Measurements from ENCODE around the gene DNMT3A. TPM values are rescaled to one million over a fixed set of nuclear protein-coding genes. Genes with fewer than 3 reads are reported as not detected.

The DNMT3A gene
- total RNA-seq, 1 donor from 2014 or later: 16.5 TPM

DNA sequence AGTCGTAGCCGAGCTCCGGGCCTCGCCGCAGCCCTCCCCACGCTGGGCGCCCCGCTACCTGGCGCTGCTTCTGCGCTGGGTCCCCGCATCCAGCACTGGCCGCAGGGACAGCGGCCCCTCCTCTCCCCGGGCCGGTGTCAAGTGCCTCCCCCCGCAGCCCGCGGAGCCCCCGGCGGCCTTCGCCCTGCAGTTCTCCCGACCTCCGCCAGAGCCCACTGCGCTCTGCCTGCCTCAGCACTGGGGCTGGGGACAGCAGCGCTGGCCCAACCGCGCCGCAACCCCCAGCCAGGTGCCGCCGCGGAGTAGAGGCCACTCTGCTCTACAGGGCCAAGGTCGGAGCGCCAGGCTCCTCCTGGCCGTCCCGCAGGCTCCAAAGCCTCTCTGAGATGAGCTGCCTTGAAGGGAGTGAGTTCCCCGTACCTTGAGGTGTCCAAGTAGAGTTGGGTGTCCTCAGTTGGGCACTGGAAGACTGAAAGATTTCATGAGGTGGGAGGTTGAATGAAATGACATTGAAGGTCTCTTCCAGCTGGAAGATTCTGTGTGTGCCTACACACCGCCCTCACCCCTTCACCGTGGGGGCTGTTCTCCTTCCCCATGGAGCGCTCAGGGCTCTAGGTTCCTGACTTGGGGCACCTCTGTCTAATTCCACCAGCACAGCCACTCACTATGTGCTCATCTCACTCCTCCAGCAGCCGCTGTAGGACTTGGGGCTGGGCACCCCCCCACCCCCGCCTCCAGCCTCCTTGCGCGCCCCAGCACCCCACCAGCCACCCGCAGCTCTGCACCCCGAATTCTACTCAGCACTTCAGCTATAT lies 854 bp upstream of the DNMT3A start:
- DNase-seq: peak; percentile 81
- intact Hi-C loops (cut with micrococcal nuclease): no loop called here
- Histone ChIP-seq H3K9me3 (replicated peaks) (no peaks in the 10 kb centered on the region), H3K36me3 (no peaks in the 10 kb centered on the region), H3K4me1 (peaks cover 39% of the 10 kb centered on the region), H3K27ac (replicated peaks) (peak overlapping the region; percentile 90), H3K27me3 (ENCODE audit: low read depth) (no peaks in the 10 kb centered on the region), H3K4me3 (peak overlapping the region; percentile 84)
- TF ChIP-seq, protein P1, sequence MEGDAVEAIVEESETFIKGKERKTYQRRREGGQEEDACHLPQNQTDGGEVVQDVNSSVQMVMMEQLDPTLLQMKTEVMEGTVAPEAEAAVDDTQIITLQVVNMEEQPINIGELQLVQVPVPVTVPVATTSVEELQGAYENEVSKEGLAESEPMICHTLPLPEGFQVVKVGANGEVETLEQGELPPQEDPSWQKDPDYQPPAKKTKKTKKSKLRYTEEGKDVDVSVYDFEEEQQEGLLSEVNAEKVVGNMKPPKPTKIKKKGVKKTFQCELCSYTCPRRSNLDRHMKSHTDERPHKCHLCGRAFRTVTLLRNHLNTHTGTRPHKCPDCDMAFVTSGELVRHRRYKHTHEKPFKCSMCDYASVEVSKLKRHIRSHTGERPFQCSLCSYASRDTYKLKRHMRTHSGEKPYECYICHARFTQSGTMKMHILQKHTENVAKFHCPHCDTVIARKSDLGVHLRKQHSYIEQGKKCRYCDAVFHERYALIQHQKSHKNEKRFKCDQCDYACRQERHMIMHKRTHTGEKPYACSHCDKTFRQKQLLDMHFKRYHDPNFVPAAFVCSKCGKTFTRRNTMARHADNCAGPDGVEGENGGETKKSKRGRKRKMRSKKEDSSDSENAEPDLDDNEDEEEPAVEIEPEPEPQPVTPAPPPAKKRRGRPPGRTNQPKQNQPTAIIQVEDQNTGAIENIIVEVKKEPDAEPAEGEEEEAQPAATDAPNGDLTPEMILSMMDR (IDR thresholded peaks at IDR 0.05; ENCODE audit: borderline replicate concordance): peak; percentile 99

DNA sequence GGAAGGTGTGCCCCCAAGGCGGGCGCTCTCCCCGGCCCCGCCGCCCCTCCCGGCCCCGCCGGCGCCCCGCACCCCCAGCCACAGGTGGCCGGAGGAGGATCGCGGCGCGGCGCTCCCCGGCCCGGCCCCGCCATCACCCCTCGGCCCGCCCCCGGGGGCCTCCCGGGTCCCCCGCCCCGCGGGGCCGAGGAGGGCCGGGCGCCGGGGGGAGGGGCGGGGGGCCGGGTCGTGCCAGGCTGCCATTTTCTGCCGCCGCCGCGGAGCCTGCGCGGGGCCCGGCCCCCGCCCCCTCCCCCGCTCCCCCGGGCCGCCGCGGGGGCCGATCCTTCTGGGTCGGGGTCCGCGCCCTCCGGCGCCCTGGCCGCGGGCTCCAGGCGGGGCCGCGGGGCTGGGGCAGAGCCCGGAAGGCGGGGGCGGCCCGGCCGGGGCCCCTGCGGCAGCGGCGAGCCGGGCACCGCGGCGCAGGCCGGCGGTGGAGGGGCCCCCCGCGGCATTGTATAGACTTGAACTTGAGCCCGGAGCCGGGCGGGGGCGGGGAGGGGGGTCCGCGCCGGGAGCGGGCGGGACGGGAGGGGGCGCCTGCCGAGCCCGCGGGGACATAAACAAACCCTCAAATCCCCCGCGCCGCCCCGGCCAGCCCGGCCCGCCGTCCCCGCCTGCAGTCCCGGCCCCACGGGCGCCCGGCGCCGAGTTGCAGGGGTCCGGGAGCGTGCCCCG lies 556 bp downstream of the DNMT3A start:
- TF ChIP-seq, protein P1 (IDR thresholded peaks at IDR 0.05; ENCODE audit: borderline replicate concordance): no peak
- peaks cover 54% of the 10 kb centered on the region for H3K4me1 ChIP-seq
- DNase-seq: peak; percentile 48

DNA sequence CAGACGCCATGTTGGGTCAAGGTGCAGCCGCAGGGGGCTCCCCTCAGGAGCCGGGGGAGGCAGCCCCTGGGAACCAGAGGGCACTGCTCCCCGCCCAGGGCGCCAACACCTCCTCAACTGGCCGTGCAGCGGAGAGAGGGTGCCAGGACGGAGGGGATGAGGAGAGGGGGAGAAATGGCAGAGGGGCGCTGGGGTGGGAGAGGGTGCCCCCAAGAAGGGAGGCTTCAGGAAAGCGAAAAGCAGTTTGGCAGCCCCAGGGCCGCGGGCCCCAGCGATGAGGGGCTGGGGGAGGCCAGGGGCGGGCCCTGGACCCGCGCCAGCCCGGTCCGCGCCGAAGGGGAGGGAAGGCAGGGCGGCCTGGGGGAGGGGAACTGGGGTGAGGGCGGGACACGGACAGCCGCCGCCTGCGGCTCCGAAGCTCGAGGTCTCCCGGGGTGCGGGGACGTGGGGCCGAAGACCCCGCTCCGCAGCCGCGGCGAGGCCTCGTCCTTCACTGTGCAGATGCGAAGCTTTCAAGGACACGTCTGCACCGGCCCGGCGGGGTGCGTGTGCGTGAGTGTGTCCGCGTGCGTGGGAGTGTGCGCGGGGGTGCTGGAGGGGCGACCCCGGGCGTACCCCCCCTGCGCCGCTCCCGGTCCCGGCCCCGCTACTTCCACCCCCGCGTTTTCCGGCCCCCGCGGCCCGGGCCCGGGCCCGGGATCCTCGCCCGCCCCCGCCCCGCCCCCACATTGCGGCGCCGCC lies 1.4 kb downstream of the DNMT3A start:
- no peaks in the 10 kb centered on the region for H3K36me3 ChIP-seq
- peak; percentile 58 for DNase-seq
- H3K9me3 ChIP-seq (replicated peaks): no peaks in the 10 kb centered on the region
- TF ChIP-seq, protein P1 (IDR thresholded peaks at IDR 0.05; ENCODE audit: borderline replicate concordance): no peak
- peak overlapping the region; percentile 90 for H3K27ac ChIP-seq (replicated peaks)
- no peaks in the 10 kb centered on the region for H3K27me3 ChIP-seq (ENCODE audit: low read depth)
- intact Hi-C loops (cut with micrococcal nuclease): no loop called here
- peaks cover 62% of the 10 kb centered on the region for H3K4me1 ChIP-seq
- peak overlapping the region; percentile 84 for H3K4me3 ChIP-seq

More for the DNA sequence above, 556 bp downstream of the DNMT3A start:
- Histone ChIP-seq H3K27ac (replicated peaks) (peak overlapping the region; percentile 90), H3K9me3 (replicated peaks) (no peaks in the 10 kb centered on the region), H3K36me3 (no peaks in the 10 kb centered on the region), H3K27me3 (ENCODE audit: low read depth) (no peaks in the 10 kb centered on the region), H3K4me3 (peak overlapping the region; percentile 84)
- intact Hi-C loops (cut with micrococcal nuclease): no loop called here

DNA sequence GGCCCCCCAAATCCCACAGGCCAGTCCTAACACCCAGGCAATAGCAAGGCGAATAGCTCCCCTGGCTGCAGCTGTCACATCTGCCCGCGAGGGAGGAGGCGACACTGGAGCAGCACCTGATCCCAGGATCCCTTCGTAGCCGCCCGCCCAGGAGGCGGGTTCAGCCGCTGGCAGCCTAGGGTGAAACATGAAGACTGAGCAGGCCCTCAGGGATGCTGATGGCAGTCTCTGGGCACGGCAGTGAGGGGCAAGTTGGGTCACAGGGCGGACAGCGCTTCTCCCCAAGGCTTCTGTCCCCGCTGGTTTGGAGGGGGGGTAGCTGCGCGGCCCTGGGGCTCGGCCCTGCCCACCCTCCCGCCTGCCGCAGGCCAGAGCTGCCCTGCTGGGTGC lies 1.9 kb downstream of the DNMT3A start:
- H3K4me1 ChIP-seq: peaks cover 67% of the 10 kb centered on the region
- peak; percentile 48 for DNase-seq
- peak overlapping the region; percentile 84 for H3K4me3 ChIP-seq
- no peaks in the 10 kb centered on the region for H3K36me3 ChIP-seq
- H3K27me3 ChIP-seq (ENCODE audit: low read depth): no peaks in the 10 kb centered on the region
- intact Hi-C loops (cut with micrococcal nuclease): no loop called here
- H3K27ac ChIP-seq (replicated peaks): peak overlapping the region; percentile 90
- TF ChIP-seq, protein P1 (IDR thresholded peaks at IDR 0.05; ENCODE audit: borderline replicate concordance): peak; percentile 36
- H3K9me3 ChIP-seq (replicated peaks): no peaks in the 10 kb centered on the region

DNA sequence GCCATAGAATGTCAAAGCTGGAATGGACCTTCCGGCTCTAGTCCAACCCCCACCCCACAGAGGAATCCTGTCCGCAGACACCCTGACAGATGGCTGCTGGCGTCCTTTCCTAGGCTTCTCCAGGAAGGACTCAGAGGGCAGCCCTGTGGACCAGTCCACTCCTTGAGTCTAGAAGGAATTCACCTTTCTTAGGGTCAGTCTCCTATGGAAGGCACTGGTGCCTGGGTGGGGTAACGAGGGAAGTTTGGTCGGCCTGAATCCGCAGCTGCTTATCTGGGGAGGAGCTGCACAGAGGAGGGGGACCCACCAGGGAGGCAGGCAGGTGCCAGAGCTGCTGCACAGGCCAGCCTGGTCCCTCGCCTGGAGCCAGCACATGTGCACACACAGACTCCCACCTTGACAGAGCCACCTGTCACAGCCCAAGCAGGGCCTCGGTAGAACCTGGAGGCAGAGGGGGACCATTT lies 2.5 kb downstream of the DNMT3A start:
- TF ChIP-seq, protein P1 (IDR thresholded peaks at IDR 0.05; ENCODE audit: borderline replicate concordance): no peak
- Histone ChIP-seq H3K4me3 (peak overlapping the region; percentile 84), H3K9me3 (replicated peaks) (no peaks in the 10 kb centered on the region), H3K4me1 (peaks cover 73% of the 10 kb centered on the region), H3K36me3 (no peaks in the 10 kb centered on the region), H3K27ac (replicated peaks) (peak overlapping the region; percentile 90), H3K27me3 (ENCODE audit: low read depth) (no peaks in the 10 kb centered on the region)
- intact Hi-C loops (cut with micrococcal nuclease): no loop called here
- DNase-seq: peak; percentile 50
